CD4-positive, alpha-beta T cell treated with Interleukin-6 for 4 hours (primary cell): Measurements from ENCODE around the gene GSTO2.

Experiments used
- DNase-seq: peaks from one replicate; pipeline ENCODE4 v3.0.0-alpha.2; 2020; ENCODE audit warnings: mixed read lengths

Gene GSTO2

GRCh38 chr10:104344219-104344618 is 75.2 kb downstream of the GSTO2 start:
- no peak for DNase-seq

GRCh38 chr10:104345515-104345914 is 76.5 kb downstream of the GSTO2 start:
- DNase-seq, result no peak

- DNase-seq, result peak; percentile 49
Observed at GRCh38 chr10:104345941-104346340, 77.0 kb downstream of the GSTO2 start.

DNA sequence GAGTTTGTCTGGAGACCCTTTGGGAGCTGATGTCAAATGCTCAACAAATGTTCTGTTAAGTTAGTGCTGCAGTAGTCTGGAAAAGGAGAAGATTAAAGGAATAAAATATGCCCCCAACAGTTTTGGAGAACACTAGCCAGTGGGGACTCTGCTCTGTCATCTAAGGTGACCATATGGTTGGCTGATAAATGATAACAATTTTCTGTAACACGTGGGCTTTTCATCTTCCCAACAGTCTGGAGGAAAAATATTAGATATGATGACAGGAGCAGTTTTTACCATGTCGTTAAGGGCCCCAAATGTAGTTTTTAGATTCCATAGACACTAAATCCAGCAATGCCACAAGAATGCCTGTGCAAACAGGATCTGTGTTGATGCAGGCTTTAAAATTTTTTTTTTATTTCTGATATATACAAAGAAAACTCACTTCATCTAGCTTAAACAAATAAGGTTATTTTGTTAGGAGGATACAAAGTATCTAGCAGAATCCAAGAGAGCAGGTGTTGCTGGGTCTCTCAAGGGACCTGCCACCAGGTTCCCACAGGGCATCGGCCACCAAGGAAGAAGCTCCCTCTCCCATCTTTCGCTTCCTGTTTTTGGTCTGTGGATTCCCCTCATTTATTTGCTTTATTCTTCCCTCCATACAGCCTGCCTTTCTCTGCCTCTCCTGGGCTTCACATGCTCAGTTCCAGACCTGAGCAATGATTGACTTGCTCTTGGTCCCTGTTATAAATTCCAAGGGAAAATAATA is 78.5 kb downstream of the GSTO2 start:
- no peak for DNase-seq

- no peak for DNase-seq
Observed at GRCh38 chr10:104348601-104349000, 79.6 kb downstream of the GSTO2 start.

GRCh38 chr10:104349623-104350126 is 80.7 kb downstream of the GSTO2 start:
- DNase-seq, result no peak

DNA sequence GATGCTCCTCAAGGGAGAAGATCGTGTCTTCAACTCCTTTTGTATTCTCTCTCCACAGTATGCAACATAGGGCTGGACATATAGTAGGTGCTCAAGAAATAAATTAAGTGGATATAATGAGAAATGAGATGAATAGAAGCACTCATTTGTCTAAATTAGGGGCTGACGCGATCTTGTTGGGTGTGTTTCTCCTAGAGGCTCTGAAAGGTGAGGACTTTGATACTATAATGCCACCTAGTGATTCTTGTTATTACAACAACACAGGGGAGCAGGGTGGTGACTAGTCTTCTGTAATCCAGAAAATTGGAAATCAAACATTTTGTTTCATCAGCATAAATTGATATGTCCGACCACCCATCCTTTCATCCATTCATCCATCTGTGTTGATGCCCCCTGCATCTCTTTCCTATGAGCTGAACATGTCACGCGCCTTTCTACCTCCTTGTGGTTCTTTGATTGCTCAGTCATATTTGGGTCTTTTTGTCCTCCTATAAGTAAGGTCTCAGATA is 81.2 kb downstream of the GSTO2 start:
- peak; percentile 41 for DNase-seq

- DNase-seq, result no peak
Observed at GRCh38 chr10:104351061-104351702, 82.2 kb downstream of the GSTO2 start.

DNA sequence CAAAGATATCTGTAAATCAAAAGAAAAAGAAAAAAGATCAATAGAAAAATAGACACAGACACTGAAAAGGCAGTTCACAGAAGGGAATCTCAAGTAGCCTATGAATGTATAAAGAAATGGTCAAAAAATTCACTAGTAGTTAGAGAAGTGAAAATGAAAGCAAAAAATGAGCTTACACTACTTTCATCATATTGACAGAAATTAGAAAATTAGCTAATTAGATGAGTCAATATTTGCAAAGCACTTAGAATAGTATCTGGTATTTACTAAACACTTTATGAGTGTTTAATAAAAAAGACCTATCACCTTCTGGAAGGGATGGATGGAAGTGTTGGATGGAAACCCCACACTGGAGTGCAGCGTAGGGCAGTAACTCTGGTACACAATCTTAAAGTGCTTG is 82.9 kb downstream of the GSTO2 start:
- DNase-seq, result no peak

DNA sequence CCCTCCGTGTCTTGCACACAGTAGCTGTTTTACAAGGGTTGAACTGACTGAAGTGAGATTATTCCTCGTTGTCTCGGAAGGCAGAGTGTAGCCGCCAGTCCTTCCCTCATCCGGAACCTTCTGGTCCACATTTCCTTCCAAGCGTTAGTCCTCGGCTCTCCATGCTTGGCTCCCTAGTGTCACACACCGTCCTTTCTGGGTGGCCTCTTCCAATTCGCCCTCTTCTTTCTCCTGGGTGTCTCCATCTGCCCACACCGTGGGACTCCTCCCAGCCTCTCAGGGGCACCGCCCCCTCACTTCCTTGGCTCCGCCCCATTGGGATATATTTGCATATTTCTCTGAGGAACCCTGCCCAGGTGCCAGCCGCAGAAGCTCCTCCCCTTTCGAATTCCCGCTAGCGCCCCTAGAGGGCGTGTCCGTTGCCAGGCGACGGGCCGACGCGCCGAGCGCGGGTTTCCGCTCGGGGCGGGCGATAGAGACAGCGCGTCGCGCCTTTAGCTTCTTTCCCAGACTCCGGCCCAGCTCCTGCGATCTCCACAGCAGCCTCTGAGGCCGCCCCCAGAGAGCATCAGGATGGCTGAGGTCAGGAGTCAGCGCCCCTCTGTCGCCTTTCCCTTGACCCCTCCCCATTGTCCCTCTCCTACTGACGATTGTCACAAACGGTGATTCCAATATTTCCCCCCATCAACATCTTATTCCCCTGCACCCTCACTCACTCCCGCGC is 84.5 kb downstream of the GSTO2 start, which contains the start of gene CFAP58:
TSS of gene CFAP58 (plus strand) at position 509 of the 724 bp plus-strand sequence. CDS start at position 574, 65 bp downstream.
- DNase-seq, result peak; percentile 96
